HG02610 (cell line): Measurements from ENCODE around the gene PTPRA.
A peak's percentile ranks its signal among the peaks of the same experiment; 100 is the strongest.

Experiments
- ATAC-seq: cut with Tn5 transposase; IDR thresholded peaks from one replicate; pipeline ENCODE4 v1.9.1; 2021; ENCODE audit warnings: mild to moderate bottlenecking, moderate library complexity; ENCODE audit not compliant: unreplicated experiment

PTPRA gene

DNA sequence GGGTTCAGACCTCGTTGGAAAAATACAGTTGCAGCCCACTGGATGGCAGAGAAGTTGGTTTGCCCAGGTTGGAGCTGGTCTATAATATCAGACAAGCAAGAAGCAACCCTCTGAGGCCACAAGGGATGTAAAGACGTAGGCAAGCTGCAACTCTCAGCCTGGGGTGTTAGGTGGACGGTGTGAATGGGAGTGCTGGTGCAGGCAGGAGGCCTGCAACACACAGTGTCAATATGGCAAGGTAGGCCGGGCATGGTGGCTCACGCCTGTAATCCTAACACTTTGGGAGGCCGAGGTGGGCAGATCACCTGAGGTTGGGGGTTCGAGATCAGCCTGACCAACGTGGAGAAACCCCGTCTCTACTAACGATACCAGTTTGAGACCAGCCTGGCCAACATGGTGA lies 22.2 kb upstream of the PTPRA start:
- no peak for ATAC-seq

DNA sequence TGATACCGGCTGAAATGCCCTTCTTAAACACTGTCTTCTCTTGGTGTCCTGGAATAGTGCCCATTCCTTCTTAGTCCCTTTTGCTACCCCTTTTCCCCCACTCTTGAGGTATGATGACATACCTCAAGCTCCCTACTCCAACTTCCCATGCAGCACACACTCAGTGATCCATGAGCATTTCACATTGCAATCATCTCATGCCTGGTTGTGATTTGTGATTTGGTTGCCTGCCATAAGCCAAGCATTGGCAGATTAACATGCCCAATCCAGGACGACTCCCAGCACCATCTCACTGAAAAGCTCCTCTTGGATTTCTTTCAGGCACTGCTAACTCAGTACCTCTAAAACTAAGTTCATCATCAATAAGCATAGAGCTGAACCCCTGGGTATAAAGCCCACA lies 14.7 kb upstream of the PTPRA start:
- ATAC-seq = no peak

DNA sequence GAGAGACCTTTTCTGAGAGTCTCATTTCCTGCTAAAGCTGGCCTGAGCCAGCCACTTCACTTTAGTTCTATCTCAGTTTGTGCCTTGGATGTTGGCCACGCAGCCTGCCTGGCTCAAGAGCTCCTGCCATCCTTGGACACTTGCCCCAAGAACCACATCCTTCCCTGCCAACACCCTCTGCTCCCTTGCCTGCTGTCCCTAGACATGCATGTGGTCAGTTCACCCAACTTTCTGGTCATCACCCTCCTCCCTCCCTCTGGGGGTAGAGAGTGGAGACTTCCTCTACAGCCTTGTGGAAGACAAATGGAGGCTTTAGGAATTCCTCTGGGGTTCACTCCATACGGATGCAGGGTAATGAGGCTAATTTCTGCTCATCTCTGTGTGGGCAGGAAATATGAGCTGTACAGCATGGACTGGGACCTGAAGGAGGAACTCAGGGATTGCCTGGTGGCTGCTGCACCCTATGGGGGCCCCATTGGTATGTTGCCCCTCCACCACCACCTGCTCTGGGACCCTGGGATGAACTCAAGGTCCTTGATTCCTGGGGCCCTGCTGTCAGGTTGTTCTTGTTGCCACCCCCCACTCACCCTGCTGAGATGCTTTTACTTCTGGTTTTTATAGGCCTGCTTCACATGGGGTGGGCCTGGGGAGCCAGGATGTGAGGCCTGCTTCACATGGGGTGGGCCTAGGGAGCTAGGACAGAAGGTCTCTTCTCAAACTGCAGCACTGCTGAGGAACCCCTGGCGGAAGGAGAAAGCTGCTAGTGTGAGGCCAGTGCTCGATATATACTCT lies 13.8 kb upstream of the PTPRA start:
- ATAC-seq = no peak

DNA sequence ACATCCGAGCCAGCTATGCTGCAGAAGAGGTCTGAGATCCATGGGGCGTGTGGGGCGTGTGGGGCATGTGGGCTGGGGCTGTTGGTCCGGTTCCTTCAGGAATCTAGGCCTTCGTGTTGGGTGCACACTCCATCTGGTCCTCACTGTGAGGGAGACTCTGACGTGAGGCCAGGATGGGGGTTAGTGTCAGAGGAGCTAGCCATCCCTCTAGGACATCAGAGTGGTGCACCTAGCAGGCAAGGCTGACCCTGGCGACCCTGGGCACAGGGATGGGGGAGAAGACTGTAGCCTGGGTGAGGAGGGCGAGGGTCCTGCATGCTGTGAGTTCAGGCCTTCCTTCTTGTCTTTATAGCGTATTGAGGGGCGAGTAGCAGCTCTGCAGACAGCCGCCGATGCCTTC lies 8.7 kb upstream of the PTPRA start:
- no peak for ATAC-seq

DNA sequence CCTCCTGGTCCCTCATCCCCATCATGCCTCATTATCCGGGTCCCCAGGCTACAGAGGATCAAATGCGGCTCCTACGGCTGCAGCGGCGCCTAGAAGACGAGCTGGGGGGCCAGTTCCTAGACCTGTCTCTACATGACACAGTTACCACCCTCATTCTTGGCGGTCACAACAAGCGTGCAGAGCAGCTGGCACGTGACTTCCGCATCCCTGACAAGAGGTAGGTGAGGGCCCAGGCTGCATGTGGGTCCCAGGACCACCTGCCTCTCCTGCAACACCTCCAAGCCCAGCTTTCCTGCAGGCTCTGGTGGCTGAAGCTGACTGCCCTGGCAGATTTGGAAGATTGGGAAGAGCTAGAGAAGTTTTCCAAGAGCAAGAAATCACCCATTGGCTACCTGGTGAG lies 8.2 kb upstream of the PTPRA start:
- ATAC-seq = no peak

DNA sequence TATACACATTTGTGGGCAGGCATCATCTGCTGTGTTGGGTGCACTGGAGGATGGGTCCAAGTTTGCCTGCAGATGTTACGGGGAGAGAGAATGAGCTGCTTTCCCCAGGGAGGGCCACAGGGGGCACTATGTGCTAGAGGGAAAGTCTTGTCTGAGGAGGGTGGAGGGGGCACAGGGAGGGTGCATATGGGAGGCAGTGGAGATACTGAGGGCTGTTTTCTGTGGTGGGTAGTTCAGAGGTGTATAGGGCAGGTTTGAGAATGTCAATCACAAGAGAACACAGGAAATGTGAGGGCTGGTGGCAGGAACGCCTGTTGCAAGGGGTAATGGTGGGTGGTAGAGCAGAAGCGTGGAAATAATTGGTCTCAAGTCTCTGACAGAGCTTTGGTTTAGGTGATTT lies 7.7 kb upstream of the PTPRA start:
- no peak for ATAC-seq

DNA sequence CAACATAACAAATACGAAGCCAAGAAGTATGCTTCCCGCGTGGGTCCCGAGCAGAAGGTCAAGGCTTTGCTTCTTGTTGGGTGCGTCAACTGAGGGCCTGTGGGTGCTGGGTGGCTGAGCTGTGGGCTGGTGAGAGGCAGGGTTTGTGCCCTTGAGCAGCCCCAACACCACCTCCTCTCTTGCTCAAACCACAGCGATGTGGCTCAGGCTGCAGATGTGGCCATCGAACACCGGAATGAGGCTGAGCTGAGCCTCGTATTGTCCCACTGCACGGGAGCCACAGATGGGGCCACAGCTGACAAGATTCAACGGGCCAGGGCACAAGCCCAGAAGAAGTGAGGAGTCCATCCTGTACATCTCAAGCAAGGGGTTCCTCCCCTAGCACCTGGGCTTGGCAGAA lies 7.0 kb upstream of the PTPRA start:
- no peak for ATAC-seq

DNA sequence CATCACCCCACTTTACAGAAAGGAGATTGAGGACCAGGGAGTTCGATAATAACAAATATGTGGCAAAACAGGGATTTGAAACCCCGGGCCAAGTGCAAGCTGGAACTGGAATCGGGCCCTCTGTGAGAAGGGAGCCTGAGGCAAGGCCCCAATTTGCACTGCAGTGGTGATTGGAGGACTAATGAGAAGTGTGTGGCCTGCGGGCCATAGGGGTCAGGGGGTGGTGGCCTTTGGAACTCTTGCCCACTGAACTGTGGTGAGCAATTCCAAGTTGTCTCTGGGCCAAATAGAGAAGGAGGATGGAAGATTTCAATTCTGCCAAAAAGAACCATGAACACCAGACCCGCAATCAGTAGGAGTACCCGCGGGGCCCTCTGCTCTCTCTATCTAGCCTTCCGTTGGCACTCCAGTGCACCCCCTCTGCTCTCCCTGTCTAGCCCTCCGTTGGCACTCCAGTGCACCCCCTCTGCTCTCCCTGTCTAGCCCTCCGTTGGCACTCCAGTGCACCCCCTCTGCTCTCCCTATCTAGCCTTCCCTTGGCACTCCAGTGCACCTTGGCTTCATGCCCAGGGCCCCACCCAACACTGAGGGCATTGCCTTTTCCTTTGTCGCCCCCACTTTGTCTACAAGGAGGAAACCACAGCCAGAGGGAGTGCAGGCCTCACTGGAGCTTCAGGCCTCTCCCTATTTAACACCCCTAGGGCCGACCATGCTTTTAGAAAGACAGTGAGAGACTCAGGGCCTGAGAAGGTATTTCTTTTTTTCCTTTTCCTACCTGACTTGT lies 6.0 kb upstream of the PTPRA start:
- no peak for ATAC-seq

DNA sequence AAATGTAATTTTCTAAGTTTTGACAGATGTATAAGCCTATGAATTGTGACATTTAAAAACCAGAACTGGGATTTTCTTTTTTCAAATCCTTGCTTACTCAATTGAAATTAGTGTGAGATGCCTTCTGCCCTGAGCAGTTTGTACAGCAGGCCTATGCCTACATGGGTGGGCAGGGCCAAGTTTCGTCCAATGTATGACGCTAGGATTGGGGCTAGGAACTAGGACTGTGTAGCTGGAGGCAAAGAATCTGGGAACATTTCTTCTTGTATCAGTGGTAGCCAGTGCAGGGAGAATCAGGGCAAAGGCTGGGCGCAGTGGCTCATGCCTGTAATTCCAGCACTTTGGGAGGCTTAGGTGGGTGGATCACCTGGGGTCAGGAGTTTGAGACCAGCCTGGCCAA lies 3.9 kb upstream of the PTPRA start:
- ATAC-seq = no peak

DNA sequence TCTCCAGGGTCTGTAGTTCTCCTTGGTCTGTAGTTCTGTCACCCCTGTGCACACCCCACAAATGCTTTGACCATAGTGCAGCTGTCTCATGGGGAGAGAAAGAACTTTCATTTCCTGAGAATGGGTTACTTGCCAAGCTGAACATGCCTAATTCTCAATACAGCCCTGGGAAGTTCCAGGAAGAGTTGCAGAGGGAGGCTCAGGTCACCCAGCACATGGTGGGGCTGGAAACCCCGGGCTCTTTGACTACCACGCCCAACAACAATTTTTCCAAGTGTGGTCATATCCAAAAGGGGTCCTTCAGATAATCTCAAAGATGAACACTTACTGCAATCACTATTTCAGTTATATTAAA lies 2.2 kb upstream of the PTPRA start:
- no peak for ATAC-seq

DNA sequence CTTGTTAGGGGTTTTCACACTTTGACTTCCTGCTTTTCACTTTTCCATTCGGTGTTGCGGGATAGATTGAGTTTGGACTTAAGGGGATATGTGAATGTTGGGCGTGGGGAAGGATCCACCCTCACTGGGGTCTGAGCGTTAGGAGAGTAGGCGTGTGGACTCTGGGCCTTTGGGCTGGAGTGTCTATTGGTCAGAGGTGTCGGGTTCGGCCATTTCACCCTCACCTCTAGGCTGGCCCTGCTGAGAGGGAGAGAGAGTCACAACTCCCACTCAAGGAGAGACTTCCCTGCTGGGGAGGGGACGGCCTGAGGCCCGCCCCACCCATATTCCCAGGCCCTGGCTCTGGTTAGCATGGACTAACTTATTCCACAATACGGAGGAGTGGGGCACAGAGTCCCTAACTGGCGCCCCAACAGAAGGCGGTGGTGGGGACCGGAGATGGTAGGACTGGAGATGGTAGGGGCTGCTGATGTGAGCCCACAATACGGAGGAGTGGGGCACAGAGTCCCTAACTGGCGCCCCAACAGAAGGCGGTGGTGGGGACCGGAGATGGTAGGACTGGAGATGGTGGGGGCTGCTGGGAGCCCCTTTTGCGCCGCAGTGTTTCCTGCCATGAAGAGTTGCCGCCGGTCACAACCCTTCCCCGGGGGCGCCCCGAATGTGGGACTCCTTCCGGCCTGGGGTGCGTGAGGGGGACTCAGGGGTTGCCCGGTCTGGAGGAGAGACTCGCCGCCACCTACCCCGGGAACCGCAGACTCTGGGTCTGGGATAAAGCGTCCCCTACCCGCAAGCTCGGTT lies 1.4 kb upstream of the PTPRA start:
- no peak for ATAC-seq

DNA sequence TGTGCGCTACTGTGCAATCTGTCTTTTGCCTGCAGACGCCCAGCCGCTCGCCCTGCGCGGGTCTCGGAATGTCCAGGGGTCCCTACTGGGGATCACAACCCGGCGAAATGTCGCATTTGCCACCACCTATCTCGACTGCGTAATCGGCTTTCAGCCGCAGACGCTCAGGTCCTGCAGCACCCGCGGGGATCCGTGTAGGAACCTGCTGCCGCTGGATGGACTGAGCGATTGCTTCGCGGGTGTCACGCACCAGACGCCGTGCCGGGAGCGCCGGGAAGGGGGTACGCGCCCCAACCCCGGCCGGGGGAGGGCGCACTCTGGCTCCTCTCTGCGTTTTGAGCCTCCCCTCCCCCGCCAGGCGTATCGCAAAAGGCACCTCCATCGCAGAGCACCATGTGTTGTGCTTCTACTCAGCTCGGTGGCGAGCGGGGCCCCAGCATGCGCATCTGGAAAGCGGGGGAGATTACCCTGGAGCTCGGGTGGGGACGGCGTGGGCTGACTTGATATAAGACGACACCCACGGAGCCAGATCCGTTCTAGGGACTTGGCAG lies 747 bp upstream of the PTPRA start:
- ATAC-seq = no peak

DNA sequence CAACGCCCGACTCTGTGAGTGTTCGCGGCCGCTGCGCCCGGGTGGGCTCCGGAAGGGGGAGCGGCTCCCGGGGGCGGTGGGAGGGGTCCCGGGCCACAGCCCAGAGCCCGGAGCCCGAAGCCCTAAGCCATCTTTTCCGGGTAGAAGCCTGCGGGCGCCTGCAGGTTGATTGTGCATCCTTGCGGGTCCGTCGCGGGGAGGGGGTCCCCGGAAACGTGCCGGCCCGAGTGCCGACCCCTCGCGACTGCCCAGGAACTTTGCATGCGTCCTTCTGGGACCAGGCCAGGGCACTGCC lies 413 bp downstream of the PTPRA start:
- peak; percentile 47 for ATAC-seq

DNA sequence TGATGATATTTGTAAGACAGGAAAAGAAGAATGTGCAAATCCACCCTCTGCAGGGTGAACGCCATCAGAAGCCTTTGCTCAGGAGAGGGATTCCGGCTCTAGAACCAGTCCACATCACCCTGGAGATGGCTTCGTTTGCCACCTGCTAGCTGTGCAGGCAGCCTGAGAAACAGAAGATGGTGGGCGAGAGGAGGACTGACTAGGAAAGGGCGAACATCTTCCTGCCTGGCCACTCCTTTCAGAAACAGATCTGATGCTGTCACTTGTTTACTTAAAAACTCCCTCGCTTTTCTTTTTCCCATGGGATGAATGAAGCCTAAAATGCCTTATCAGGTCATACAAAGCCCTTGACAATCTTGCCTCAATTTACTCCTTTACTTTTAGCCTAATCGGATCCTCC lies 1.2 kb downstream of the PTPRA start:
- ATAC-seq = no peak

DNA sequence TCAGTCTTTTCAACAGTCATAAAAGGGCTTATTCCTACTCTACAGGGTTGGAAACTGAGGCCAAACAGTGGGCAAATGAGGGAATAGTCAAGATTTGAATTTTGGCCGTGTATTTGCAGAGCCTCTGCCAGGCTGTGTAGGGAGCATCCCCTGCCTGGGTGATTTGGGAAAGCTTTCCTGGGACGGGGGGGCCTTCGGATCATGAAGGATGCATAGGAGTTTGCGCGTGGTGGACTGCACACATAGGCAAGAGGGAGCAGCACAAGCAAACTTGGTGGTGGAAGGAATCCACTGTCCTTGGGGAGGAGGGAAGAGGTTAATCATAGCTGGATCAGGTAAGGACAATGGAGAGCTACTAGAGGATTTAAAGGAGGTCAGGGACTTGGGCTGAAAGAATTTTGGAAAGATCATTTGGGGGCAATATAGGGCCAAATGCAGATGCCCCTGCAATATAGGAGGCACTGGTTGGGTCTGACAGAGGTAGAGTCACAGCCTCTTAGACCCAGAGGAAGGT lies 2.5 kb downstream of the PTPRA start:
- ATAC-seq = no peak

DNA sequence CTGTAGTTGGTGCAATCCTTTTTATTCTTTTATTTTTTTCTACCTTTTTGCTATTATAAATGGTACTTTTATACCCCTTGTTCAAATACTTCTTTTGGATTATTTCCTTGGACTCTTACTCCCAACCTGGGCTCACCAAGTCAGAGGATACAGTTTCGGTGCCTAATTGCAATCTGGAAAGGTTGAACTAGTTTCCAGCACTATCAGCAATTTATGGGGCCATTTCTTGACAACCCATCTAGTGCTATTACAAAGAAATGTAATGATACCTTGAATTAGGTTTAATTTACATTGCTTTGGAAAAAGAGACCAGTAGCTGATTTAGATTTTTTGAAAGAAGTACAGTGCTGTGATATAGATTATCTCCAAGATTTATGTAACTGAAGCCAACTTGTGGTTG lies 5.2 kb downstream of the PTPRA start:
- ATAC-seq = no peak

DNA sequence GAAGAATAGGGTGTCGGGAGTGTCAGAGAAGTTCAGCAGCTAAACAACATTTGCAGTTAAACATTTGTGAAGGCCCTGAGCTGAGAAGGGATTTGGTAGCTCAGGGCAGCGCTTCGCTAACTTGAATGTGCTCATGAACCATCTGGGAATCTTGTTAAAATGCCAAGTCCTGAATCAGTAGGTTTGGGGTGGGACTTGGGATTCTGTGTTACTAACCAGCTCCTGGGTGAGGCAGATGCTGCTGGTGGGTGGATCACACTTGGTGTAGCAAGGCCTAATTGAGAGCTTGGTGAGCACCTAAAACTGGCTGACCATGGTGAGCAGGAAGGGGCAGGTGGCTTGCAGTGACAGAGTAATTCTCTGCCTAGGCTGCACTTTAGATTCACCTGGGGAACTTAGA lies 5.9 kb downstream of the PTPRA start:
- no peak for ATAC-seq

DNA sequence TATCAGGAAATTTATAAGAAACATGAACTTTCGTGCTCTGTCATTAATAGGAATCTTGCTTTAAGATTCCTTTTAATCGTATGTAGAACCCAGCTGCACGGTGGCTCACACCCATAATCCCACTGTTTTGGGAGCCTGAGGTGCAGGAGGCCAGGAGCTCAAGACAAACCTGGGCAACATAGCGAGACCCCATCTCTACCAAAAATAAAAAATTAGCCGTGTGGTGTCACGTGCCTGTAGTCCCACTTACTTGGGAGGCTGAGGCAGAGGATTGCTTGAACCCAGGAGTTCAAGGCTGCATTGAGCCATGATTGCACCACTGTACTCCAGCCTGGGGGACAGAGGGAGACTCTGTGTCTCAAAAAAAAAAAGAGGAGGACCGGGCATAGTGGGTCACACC lies 7.4 kb downstream of the PTPRA start:
- ATAC-seq = no peak

DNA sequence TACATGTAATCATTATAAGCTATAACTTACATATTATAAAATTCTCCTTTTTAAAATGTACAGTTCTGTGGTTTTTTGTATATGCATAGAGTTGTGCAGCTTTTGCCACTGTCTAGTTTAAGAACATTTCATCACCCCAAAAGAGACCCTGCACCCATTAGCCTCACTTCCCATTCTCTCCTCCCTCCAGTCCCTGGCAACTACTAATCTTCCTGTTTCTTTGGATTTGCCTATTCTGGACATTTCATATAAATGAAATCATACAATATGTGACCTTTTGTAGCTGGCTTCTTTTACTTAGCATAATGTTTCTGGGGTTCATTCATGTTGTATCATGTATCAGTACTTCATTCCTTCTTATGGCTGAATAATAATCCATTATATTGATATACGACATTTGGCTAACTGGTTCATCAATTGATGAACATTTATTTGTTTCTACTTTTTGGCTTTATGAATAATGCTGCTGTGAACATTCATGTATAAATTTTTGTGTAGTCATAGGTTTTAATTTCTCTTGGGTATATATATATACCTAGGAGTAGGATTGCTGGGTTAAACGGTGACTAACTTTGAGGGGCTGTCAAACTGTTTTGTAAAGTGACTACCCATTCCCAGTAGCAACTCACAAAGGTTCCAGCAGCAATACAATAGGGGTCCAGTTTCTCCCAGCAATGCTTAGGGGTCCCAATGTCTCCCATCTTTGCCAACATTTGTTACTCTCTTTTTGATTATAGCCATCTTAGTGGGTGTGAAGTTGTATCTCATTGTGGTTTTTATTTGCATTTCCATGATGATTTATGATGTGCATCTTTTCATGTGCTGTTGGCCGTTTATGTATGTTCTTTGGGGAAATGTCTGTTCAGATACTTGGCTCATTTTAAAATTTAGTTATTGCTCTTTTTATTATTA lies 10.7 kb downstream of the PTPRA start:
- ATAC-seq = no peak

DNA sequence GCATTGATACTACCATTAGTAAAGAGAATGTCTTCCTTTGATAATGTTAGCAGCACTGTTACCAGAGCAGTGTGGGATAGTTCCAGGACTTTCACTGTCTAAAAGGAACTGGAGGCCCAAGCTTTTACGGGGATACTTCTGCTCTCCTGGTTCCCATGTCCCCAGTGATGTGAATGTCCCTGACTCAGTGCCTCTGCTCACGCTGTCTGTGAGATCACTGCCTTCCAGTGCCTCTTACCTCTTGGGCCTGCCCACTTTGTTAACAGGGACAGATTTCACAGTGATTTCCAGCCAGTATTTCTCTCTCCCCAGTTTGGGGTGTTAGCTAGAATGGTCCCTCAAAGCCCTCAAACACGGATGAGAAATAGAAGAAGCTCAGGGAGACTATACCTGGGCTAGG lies 14.4 kb downstream of the PTPRA start:
- ATAC-seq = no peak
